GM21367 (cell line): Measurements from ENCODE around the gene IYD.
"Not testable (repeated sequence)": the region's sequence is repeated elsewhere in the genome, so short reads cannot be mapped to it uniquely, and the experiment has no call there.

Experiments
- ATAC-seq: cut with Tn5 transposase; IDR thresholded peaks from one replicate; pipeline ENCODE4 v1.9.1; 2021; ENCODE audit not compliant: unreplicated experiment

Gene IYD

GRCh38 chr6:150427037-150427602 is 58.3 kb downstream of the IYD start:
- no peak for ATAC-seq

- ATAC-seq, result no peak
These were observed 59.0 kb downstream of the IYD start for GRCh38 chr6:150427843-150428242.

- ATAC-seq, result no peak
These were observed 62.0 kb downstream of the IYD start for GRCh38 chr6:150430815-150431214.

GRCh38 chr6:150435360-150435759 is 66.5 kb downstream of the IYD start:
- ATAC-seq, result no peak

- ATAC-seq, result no peak
These were observed 67.0 kb downstream of the IYD start for GRCh38 chr6:150435832-150436231.

- ATAC-seq, result no peak
These were observed 70.6 kb downstream of the IYD start for GRCh38 chr6:150439373-150439772.

GRCh38 chr6:150443621-150444020 is 74.8 kb downstream of the IYD start:
- ATAC-seq, result no peak

- no peak for ATAC-seq
These were observed 75.5 kb downstream of the IYD start for GRCh38 chr6:150444308-150444707.

GRCh38 chr6:150445486-150445885 is 76.7 kb downstream of the IYD start:
- no peak for ATAC-seq

GRCh38 chr6:150448221-150448620 is 79.4 kb downstream of the IYD start:
- ATAC-seq, result no peak

GRCh38 chr6:150449055-150449454 is 80.2 kb downstream of the IYD start:
- ATAC-seq, result not testable (repeated sequence)

GRCh38 chr6:150450918-150451317 is 82.1 kb downstream of the IYD start:
- no peak for ATAC-seq

- ATAC-seq, result no peak
These were observed 83.1 kb downstream of the IYD start for GRCh38 chr6:150451807-150452427.

GRCh38 chr6:150452428-150453243 is 83.8 kb downstream of the IYD start:
- no peak for ATAC-seq

GRCh38 chr6:150453357-150453756 is 84.5 kb downstream of the IYD start:
- no peak for ATAC-seq
